Measurements from ENCODE around the gene SEC61B.

Gene SEC61B

GRCh38 chr9:99222416-99223270 is 561 bp downstream of the SEC61B start (continued):
- TF ChIP-seq, protein P1, sequence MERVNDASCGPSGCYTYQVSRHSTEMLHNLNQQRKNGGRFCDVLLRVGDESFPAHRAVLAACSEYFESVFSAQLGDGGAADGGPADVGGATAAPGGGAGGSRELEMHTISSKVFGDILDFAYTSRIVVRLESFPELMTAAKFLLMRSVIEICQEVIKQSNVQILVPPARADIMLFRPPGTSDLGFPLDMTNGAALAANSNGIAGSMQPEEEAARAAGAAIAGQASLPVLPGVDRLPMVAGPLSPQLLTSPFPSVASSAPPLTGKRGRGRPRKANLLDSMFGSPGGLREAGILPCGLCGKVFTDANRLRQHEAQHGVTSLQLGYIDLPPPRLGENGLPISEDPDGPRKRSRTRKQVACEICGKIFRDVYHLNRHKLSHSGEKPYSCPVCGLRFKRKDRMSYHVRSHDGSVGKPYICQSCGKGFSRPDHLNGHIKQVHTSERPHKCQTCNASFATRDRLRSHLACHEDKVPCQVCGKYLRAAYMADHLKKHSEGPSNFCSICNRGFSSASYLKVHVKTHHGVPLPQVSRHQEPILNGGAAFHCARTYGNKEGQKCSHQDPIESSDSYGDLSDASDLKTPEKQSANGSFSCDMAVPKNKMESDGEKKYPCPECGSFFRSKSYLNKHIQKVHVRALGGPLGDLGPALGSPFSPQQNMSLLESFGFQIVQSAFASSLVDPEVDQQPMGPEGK (tag by site-specific recombination; IDR thresholded peaks at IDR 0.05): 0 out of 2 replicates have a peak, but pooled peaks have one; percentile 0
- TF ChIP-seq ZNF530 (tag by site-specific recombination; IDR thresholded peaks at IDR 0.05; ENCODE audit: low read depth): no peak
- no peak for TF ChIP-seq ZNF645 (tag by site-specific recombination; IDR thresholded peaks at IDR 0.05)
- TF ChIP-seq ZNF626 (tag by site-specific recombination; IDR thresholded peaks at IDR 0.05): no peak
- TF ChIP-seq ZNF521 (tag by site-specific recombination; IDR thresholded peaks at IDR 0.05): no peak
- TF ChIP-seq ZNF2 (tag by site-specific recombination; IDR thresholded peaks at IDR 0.05): no peak
- TF ChIP-seq, protein P2, sequence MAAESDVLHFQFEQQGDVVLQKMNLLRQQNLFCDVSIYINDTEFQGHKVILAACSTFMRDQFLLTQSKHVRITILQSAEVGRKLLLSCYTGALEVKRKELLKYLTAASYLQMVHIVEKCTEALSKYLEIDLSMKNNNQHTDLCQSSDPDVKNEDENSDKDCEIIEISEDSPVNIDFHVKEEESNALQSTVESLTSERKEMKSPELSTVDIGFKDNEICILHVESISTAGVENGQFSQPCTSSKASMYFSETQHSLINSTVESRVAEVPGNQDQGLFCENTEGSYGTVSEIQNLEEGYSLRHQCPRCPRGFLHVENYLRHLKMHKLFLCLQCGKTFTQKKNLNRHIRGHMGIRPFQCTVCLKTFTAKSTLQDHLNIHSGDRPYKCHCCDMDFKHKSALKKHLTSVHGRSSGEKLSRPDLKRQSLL (tag by site-specific recombination; IDR thresholded peaks at IDR 0.05): no peak
- no peak for TF ChIP-seq ZNF114 (tag by site-specific recombination; IDR thresholded peaks at IDR 0.05)
- TF ChIP-seq ZNF214 (tag by site-specific recombination; IDR thresholded peaks at IDR 0.05; ENCODE audit: borderline replicate concordance): no peak
- no peak for TF ChIP-seq ZNF221 (tag by site-specific recombination; IDR thresholded peaks at IDR 0.05; ENCODE audit: borderline replicate concordance)
- peak; percentile 61 for TF ChIP-seq ZNF600 (tag by site-specific recombination; IDR thresholded peaks at IDR 0.05)
- TF ChIP-seq, protein P3, sequence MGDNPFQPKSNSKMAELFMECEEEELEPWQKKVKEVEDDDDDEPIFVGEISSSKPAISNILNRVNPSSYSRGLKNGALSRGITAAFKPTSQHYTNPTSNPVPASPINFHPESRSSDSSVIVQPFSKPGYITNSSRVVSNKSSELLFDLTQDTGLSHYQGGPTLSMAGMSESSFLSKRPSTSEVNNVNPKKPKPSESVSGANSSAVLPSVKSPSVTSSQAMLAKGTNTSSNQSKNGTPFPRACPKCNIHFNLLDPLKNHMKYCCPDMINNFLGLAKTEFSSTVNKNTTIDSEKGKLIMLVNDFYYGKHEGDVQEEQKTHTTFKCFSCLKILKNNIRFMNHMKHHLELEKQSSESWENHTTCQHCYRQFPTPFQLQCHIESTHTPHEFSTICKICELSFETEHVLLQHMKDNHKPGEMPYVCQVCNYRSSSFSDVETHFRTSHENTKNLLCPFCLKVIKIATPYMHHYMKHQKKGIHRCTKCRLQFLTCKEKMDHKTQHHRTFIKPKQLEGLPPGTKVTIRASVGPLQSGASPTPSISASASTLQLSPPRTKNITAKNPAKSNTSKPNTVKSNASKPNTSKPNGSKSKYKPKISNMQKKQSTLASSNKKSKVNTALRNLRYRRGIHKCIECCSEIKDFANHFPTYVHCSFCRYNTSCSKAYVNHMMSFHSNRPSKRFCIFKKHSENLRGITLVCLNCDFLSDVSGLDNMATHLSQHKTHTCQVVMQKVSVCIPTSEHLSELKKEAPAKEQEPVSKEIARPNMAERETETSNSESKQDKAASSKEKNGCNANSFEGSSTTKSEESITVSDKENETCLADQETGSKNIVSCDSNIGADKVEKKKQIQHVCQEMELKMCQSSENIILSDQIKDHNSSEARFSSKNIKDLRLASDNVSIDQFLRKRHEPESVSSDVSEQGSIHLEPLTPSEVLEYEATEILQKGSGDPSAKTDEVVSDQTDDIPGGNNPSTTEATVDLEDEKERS (tag by site-specific recombination; IDR thresholded peaks at IDR 0.05): no peak
- no peak for TF ChIP-seq ZNF660 (tag by site-specific recombination; IDR thresholded peaks at IDR 0.05)
- TF ChIP-seq ZNF585B (tag by site-specific recombination; IDR thresholded peaks at IDR 0.05): no peak
- TF ChIP-seq ZNF621 (tag by site-specific recombination; IDR thresholded peaks at IDR 0.05): no peak
- no peak for TF ChIP-seq SALL2 (tag by site-specific recombination; IDR thresholded peaks at IDR 0.05; ENCODE audit: borderline replicate concordance)
- TF ChIP-seq ZNF558 (tag by site-specific recombination; IDR thresholded peaks at IDR 0.05): no peak
- no peak for TF ChIP-seq ZBTB44 (tag by site-specific recombination; IDR thresholded peaks at IDR 0.05)
- TF ChIP-seq ZNF362 (tag by site-specific recombination; IDR thresholded peaks at IDR 0.05): no peak
